Keratinocyte (primary cell): ENCODE results near the gene ZCCHC7. TPM values are rescaled to one million over a fixed set of nuclear protein-coding genes. Genes with fewer than 3 reads are reported as not detected.

Experiments used
- DNase-seq: peaks from one replicate; pipeline ENCODE4 v3.0.0-alpha.2; 2011; ENCODE audit warnings: low read depth, missing footprints, low spot score
- FAIRE-seq: peaks from 2 replicates; lab custom pipeline; 2011; peaks lifted over from hg19 to GRCh38; lab: Jason Lieb, UNC
- H2AFZ ChIP-seq: 2 replicates; pipeline ENCODE4 v1.6.0; 2012; ENCODE audit warnings: low read length, control low read depth, inconsistent platforms; ENCODE audit not compliant: control insufficient read depth
- H3K27ac ChIP-seq: 2 replicates; pipeline ENCODE4 v1.5.1; 2011; ENCODE audit warnings: low read length; ENCODE audit not compliant: control insufficient read depth, insufficient read depth
- H3K27me3 ChIP-seq: 3 replicates; pipeline ENCODE4 v1.6.0; 2011; ENCODE audit warnings: low read length; ENCODE audit not compliant: control insufficient read depth, insufficient read depth; ENCODE audit errors: extremely low read depth
- H3K36me3 ChIP-seq, 2 experiments: 2 replicates in 1 of 2; 3 replicates in 1 of 2; pipeline ENCODE4 v1.5.1; 2011; ENCODE audit warnings: low read length in 2 of 2, mild to moderate bottlenecking in 1 of 2; ENCODE audit not compliant: control insufficient read depth in 2 of 2, insufficient read depth in 2 of 2; ENCODE audit errors: extremely low read depth in 1 of 2
- H3K4me1 ChIP-seq: 3 replicates; pipeline ENCODE4 v1.5.1; 2011; ENCODE audit warnings: low read length; ENCODE audit not compliant: control insufficient read depth, insufficient read depth; ENCODE audit errors: extremely low read depth
- H3K4me2 ChIP-seq: 3 replicates; pipeline ENCODE4 v1.6.0; 2011; ENCODE audit warnings: low read depth, low read length; ENCODE audit not compliant: control insufficient read depth, insufficient read depth; ENCODE audit errors: extremely low read depth
- H3K4me3 ChIP-seq, 3 experiments: fragments of 200-600 bp in 1 of 3; sonication (generic) in 1 of 3; 2 replicates in 2 of 3; 3 replicates in 1 of 3; pipeline ENCODE4 v1.5.1; 2011 to 2016; ENCODE audit warnings: low read length in 3 of 3, mild to moderate bottlenecking in 3 of 3, control low read depth in 2 of 3, inconsistent platforms in 1 of 3, low read depth in 1 of 3, mixed read lengths in 1 of 3, mixed run types in 1 of 3, moderate library complexity in 1 of 3; ENCODE audit not compliant: control insufficient read depth in 2 of 3, insufficient read depth in 2 of 3; ENCODE audit errors: extremely low read depth in 1 of 3
- H3K79me2 ChIP-seq: 2 replicates; pipeline ENCODE4 v1.6.0; 2012; ENCODE audit warnings: low read length; ENCODE audit not compliant: control insufficient read depth, insufficient read depth
- H3K9ac ChIP-seq: 3 replicates; pipeline ENCODE4 v1.6.0; 2011; ENCODE audit warnings: low read length; ENCODE audit not compliant: control insufficient read depth, insufficient read depth; ENCODE audit errors: extremely low read depth
- H3K9me1 ChIP-seq: 3 replicates; pipeline ENCODE4 v1.6.0; 2011; ENCODE audit warnings: low read length; ENCODE audit not compliant: control insufficient read depth, insufficient read depth; ENCODE audit errors: extremely low read depth
- H3K9me3 ChIP-seq: 2 replicates; pipeline ENCODE4 v1.5.1; 2012; ENCODE audit warnings: low read depth, low read length; ENCODE audit not compliant: control insufficient read depth
- H4K20me1 ChIP-seq: 3 replicates; pipeline ENCODE4 v1.6.0; 2011; ENCODE audit warnings: low read length; ENCODE audit not compliant: control insufficient read depth, insufficient read depth; ENCODE audit errors: extremely low read depth
- CTCF ChIP-seq, 3 experiments: IDR thresholded peaks in 1 of 3; conservative IDR thresholded peaks in 1 of 3; optimal IDR thresholded peaks in 1 of 3; 2 replicates in 2 of 3; 3 replicates in 1 of 3; pipeline versions ENCODE3 to v1.5.1; 2011; ENCODE audit warnings: low read length in 3 of 3, mild to moderate bottlenecking in 3 of 3, moderate library complexity in 2 of 3, control low read depth in 1 of 3, inconsistent platforms in 1 of 3; ENCODE audit not compliant: insufficient read depth in 2 of 3; ENCODE audit errors: extremely low read depth in 1 of 3
- EZH2 ChIP-seq: IDR thresholded peaks from one replicate; pipeline ENCODE4 v1.6.1; 2012; ENCODE audit warnings: inconsistent platforms, mild to moderate bottlenecking, low read length, moderate library complexity
- dilution Hi-C: fragments of 300-500 bp; cut with MboI; formaldehyde crosslinking; loops from one replicate; pipeline ENCODE4 v1.7.0; 2020; ENCODE audit warnings: low sequenced_read_pairs; ENCODE audit not compliant: extremely low pct_ligation_motif_present
- polyA plus RNA-seq, 5 experiments: library from polyadenylated mRNA; depleted of rRNA in 3 of 5; stranded (reverse) in 3 of 5; stranded (forward) in 1 of 5; unstranded in 1 of 5; fragments of >200 nt; gene quantifications; 1 replicate in 1 of 5; 2 replicates in 3 of 5; 3 replicates in 1 of 5; pipeline versions ENCODE4 v1.2.1 to v1.2.3, GENCODE V29; 2011 to 2012; ENCODE audit warnings: missing spikeins in 2 of 5, low read depth in 1 of 5, low replicate concordance in 1 of 5

The ZCCHC7 gene
- polyA plus RNA-seq, 1 donor (not counting 4 experiments of a cell fraction or from before 2014, with no cell fraction given) = 16.5 TPM

GRCh38 chr9:37229455-37229854 lies 109.1 kb downstream of the ZCCHC7 start:
- Histone ChIP-seq H3K9me3 (no peaks in the 10 kb centered on the region), H3K4me3 (no peak overlapping the region), H3K27ac (no peak overlapping the region), H3K4me2 (no peak overlapping the region), H3K36me3 (no peaks in the 10 kb centered on the region), H3K4me1 (no peaks in the 10 kb centered on the region), H3K79me2 (no peaks in the 10 kb centered on the region), H3K27me3 (no peaks in the 10 kb centered on the region), H3K9ac (no peak overlapping the region), H3K9me1 (no peaks in the 10 kb centered on the region), H2AFZ (no peak overlapping the region), H4K20me1 (no peaks in the 10 kb centered on the region)
- DNase-seq (no peak), FAIRE-seq (no peak)
- dilution Hi-C loops = no loop called here
- TF ChIP-seq CTCF (optimal IDR thresholded peaks at IDR 0.05 in 1 of 3, IDR thresholded peaks at IDR 0.05 in 1 of 3, conservative IDR thresholded peaks at IDR 0.05 in 1 of 3; ENCODE audit: extremely low read depth in 1 of 3, insufficient read depth in 2 of 3, low read length in 3 of 3) (no peak), EZH2 (no peak)

- Histone ChIP-seq H3K79me2 (no peaks in the 10 kb centered on the region), H3K4me1 (no peaks in the 10 kb centered on the region), H3K4me2 (no peak overlapping the region), H3K9ac (no peak overlapping the region), H2AFZ (no peak overlapping the region), H3K4me3 (no peak overlapping the region), H3K9me3 (no peaks in the 10 kb centered on the region), H3K36me3 (no peaks in the 10 kb centered on the region), H3K27me3 (no peaks in the 10 kb centered on the region), H3K27ac (no peak overlapping the region), H3K9me1 (no peaks in the 10 kb centered on the region), H4K20me1 (no peaks in the 10 kb centered on the region)
- dilution Hi-C loops = no loop called here
- no peak for FAIRE-seq
- TF ChIP-seq EZH2 = no peak
- no peak for TF ChIP-seq CTCF (optimal IDR thresholded peaks at IDR 0.05 in 1 of 3, IDR thresholded peaks at IDR 0.05 in 1 of 3, conservative IDR thresholded peaks at IDR 0.05 in 1 of 3; ENCODE audit: extremely low read depth in 1 of 3, insufficient read depth in 2 of 3, low read length in 3 of 3)
- no peak for DNase-seq
Observed at GRCh38 chr9:37229882-37230482, 109.6 kb downstream of the ZCCHC7 start.
